Peyer's patch (tissue), 4 donors: ENCODE results near the gene CTNNBL1. TPM values are rescaled to one million over a fixed set of nuclear protein-coding genes. Genes with fewer than 3 reads are reported as not detected.
"Not testable (repeated sequence)": the region's sequence is repeated elsewhere in the genome, so short reads cannot be mapped to it uniquely, and the experiment has no call there.

Source experiments
- DNase-seq, 3 donors: peaks; one replicate each; pipeline ENCODE4 v3.0.0-alpha.2; 2017 to 2019
- H3K27ac ChIP-seq, 4 donors: fragments of 200-600 bp; sonication (generic); one replicate each; pipeline ENCODE4 v1.5.1; 2016 to 2019
- H3K27me3 ChIP-seq, 2 donors: fragments of 200-600 bp; sonication (generic); one replicate each; pipeline ENCODE4 v1.5.1; 2019
- H3K36me3 ChIP-seq, 3 donors: fragments of 200-600 bp; sonication (generic); one replicate each; pipeline ENCODE4 v1.5.1; 2016 to 2019
- H3K4me1 ChIP-seq, 4 donors: fragments of 200-600 bp; sonication (generic); one replicate each; pipeline ENCODE4 v1.5.1; 2016 to 2019
- H3K4me3 ChIP-seq, 4 donors: fragments of 200-600 bp; sonication (generic); 1 replicate in 3 of 4; 2 replicates in 1 of 4; pipeline ENCODE4 v1.5.1; 2016 to 2019; ENCODE audit warnings: mild to moderate bottlenecking in 1 of 4
- H3K9me3 ChIP-seq, 4 donors: fragments of 200-600 bp; sonication (generic); one replicate each; pipeline ENCODE4 v1.5.1; 2016 to 2019; ENCODE audit warnings: mild to moderate bottlenecking in 1 of 4
- POLR2A ChIP-seq, 2 donors: fragments of 450-650 bp; IDR thresholded peaks; one replicate each; pipeline ENCODE4 v1.5.1; 2017; ENCODE audit warnings: antibody characterized with exemption in 2 of 2, mild to moderate bottlenecking in 2 of 2, moderate library complexity in 2 of 2
- total RNA-seq, 4 donors: library from RNA; depleted of rRNA; stranded (reverse); fragments of >200 nt; gene quantifications; one replicate each; pipeline ENCODE4 v1.1.0, GENCODE V29; 2016
- TF ChIP-seq, protein P1 (sequence below), 6 experiments: fragments of 450-650 bp in 4 of 6; fragments of 200-600 bp in 2 of 6; sonication (generic) in 1 of 6; IDR thresholded peaks; one replicate each; pipeline ENCODE4 v1.5.1; 2017 to 2019; ENCODE audit warnings: antibody characterized with exemption in 6 of 6, mild to moderate bottlenecking in 3 of 6, moderate library complexity in 1 of 6

Gene CTNNBL1
- total RNA-seq, 4 donors from 2014 or later = 16.3 to 30.2 (median 23.6) TPM

DNA sequence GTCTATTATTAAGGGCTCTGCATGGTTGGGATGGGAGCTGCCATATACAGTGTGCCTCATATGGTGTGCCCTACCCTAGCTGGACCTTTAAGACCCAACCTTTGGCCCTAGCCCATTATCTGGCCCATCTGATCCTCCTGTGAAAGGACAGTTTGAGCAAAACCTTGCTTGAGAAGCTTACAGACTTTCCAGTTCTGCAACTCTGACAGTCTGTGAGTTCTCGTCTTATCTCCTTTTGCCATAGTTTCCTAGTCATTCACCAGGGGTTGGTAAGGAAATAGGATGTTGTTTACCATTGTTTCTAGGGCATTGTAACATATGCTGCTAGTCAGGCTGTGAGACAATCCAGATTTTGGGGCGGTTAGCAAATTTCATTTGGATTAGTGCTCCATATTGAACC is 17.2 kb downstream of the CTNNBL1 start:
- DNase-seq = no peak
- H3K4me3 ChIP-seq = no peak overlapping the region
- no peaks in the 10 kb centered on the region for H3K9me3 ChIP-seq
- H3K4me1 ChIP-seq = peaks cover 0 to 5% (median 0%) of the 10 kb centered on the region in 4 donors
- H3K27me3 ChIP-seq = no peaks in the 10 kb centered on the region
- no peak overlapping the region for H3K27ac ChIP-seq
- H3K36me3 ChIP-seq = no peaks in the 10 kb centered on the region
- no peak for TF ChIP-seq POLR2A (IDR thresholded peaks at IDR 0.05)
- TF ChIP-seq, protein P1, sequence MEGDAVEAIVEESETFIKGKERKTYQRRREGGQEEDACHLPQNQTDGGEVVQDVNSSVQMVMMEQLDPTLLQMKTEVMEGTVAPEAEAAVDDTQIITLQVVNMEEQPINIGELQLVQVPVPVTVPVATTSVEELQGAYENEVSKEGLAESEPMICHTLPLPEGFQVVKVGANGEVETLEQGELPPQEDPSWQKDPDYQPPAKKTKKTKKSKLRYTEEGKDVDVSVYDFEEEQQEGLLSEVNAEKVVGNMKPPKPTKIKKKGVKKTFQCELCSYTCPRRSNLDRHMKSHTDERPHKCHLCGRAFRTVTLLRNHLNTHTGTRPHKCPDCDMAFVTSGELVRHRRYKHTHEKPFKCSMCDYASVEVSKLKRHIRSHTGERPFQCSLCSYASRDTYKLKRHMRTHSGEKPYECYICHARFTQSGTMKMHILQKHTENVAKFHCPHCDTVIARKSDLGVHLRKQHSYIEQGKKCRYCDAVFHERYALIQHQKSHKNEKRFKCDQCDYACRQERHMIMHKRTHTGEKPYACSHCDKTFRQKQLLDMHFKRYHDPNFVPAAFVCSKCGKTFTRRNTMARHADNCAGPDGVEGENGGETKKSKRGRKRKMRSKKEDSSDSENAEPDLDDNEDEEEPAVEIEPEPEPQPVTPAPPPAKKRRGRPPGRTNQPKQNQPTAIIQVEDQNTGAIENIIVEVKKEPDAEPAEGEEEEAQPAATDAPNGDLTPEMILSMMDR (IDR thresholded peaks at IDR 0.05) = no peak

DNA sequence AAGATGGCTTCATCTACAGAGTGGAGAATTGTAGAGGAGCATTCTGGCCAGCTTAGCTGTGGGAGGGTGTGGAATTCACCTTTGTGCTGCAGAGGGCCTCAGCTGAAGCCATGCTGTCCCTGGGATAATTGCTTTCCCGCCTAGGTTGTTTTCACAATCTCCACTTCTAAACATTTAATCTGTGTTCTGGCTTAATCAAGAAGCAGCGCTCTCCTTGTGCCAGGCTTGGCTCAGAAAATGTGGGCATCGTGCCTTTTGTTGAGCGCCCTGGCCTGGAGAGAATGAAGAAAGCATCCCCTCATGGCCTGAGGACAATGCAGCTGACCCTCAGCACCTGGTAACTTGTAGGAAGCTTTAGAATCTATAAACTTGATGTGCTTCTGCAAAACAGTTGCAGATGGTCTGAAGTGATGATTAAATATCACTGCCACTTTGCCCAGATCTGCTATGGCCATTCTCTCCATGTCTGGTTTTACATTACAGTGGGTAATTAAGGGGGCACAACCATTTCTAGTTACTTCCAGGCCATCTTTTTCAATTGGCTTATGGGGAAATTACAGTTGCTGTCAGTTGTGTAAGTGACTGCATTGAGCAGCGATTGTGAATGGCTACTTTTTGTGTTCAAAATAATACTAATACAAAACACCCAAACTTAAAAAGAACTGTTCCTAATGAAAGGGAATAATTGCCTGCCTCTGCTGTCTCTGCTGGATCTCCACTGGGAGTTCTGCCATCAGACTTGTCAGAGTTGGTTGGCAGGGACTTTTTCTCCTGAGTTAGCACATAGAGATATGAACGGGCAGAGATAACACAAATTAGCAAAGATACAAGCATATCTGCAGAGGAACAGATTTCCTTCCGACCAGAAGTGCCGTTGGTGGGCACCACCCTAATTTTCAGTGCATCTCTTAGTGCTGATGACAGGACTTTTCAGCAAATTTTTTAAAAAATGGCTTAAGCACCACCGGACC is 18.4 kb downstream of the CTNNBL1 start:
- H3K27ac ChIP-seq = no peak overlapping the region
- DNase-seq = no peak

DNA sequence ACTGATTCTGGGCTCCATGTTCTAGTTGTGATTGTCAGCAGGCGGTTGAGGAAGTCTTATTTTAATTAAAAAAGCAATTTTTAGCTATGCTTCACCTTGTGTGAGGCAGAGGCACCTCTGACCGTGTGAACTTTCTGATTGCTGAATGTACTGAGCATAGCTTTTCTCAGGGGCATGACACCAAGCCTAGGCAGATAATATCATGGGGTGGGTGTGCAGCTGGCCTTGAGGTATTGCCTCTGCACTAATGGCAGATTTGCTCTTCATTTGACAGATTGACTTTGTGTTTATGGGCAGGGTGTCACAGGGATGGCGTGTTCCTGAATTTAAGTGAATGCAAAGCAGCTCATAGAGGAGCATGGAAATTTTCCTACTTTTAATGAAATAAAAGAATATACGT is 19.6 kb downstream of the CTNNBL1 start:
- Histone ChIP-seq H3K27me3 (no peaks in the 10 kb centered on the region), H3K36me3 (no peaks in the 10 kb centered on the region), H3K4me1 (peaks cover 0 to 5% (median 0%) of the 10 kb centered on the region in 4 donors), H3K9me3 (no peaks in the 10 kb centered on the region), H3K4me3 (no peak overlapping the region), H3K27ac (no peak overlapping the region)
- TF ChIP-seq POLR2A (IDR thresholded peaks at IDR 0.05) = no peak
- TF ChIP-seq, protein P1 (IDR thresholded peaks at IDR 0.05) = no peak
- DNase-seq = no peak

More for the DNA sequence above, 18.4 kb downstream of the CTNNBL1 start:
- peaks cover 0 to 5% (median 0%) of the 10 kb centered on the region in 4 donors for H3K4me1 ChIP-seq
- H3K36me3 ChIP-seq = no peaks in the 10 kb centered on the region
- no peaks in the 10 kb centered on the region for H3K9me3 ChIP-seq
- TF ChIP-seq POLR2A (IDR thresholded peaks at IDR 0.05) = no peak
- TF ChIP-seq, protein P1 (IDR thresholded peaks at IDR 0.05) = no peak
- no peaks in the 10 kb centered on the region for H3K27me3 ChIP-seq
- H3K4me3 ChIP-seq = no peak overlapping the region

DNA sequence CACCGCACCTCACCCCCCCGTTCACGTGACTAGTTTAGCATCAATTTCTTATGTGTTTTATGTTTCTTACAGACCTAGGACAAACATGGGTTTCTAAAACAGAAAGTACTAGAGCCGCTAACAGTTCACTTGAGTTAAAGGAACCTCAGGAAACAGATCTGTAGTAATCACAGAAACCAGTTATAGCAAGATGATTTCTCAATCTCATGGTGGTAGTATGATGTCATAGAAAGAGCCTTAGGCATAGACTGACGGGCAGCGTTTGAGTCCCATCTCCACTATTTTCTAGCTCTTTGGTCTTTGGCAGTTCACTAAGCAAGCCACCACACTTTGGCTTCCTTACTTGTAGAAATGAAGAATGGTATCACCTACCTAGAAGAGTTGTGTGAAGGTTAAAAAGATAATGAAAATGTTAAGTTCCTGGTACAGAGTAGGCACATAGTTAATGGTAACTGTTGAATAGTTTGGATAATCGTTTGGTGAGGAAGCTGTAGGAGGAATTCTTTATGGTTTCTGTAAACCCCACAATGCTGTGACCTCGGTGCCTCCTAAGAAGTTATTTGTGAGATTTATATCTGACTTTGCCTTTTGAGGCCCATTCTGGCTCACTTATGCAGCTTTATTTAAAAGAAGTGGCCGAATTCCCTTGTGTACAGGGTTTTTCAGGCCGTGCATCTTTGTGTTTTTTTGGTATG is 21.3 kb downstream of the CTNNBL1 start:
- Histone ChIP-seq H3K4me1 (peaks cover 0 to 5% (median 0%) of the 10 kb centered on the region in 4 donors), H3K9me3 (no peaks in the 10 kb centered on the region), H3K36me3 (no peaks in the 10 kb centered on the region), H3K27me3 (no peaks in the 10 kb centered on the region), H3K4me3 (no peak overlapping the region), H3K27ac (no peak overlapping the region)
- TF ChIP-seq, protein P1 (IDR thresholded peaks at IDR 0.05) = no peak
- no peak for TF ChIP-seq POLR2A (IDR thresholded peaks at IDR 0.05)
- DNase-seq = no peak

DNA sequence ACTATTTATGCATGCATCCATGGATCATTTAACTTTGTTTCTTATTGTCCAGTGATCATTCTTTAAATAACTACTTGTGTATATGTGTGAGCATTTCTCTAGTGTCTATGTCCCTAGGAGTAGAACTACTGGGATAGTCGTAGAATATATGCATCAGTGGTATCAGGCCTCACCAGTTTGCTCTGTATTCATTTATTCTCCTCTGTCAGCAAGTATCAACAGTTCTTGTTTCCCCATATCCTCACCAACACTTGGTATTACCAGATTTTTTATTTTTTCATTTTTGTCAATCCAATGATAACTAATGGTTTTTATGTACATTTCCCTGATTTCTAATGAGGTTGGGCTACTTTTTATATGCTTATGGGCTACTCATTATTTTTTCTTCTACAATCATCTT is 27.9 kb downstream of the CTNNBL1 start:
- H3K36me3 ChIP-seq = no peaks in the 10 kb centered on the region
- no peaks in the 10 kb centered on the region for H3K9me3 ChIP-seq
- no peak overlapping the region for H3K4me3 ChIP-seq
- TF ChIP-seq, protein P1 (IDR thresholded peaks at IDR 0.05) = no peak
- no peak for TF ChIP-seq POLR2A (IDR thresholded peaks at IDR 0.05)
- no peaks in the 10 kb centered on the region for H3K4me1 ChIP-seq
- DNase-seq = no peak
- no peaks in the 10 kb centered on the region for H3K27me3 ChIP-seq
- H3K27ac ChIP-seq = no peak overlapping the region

DNA sequence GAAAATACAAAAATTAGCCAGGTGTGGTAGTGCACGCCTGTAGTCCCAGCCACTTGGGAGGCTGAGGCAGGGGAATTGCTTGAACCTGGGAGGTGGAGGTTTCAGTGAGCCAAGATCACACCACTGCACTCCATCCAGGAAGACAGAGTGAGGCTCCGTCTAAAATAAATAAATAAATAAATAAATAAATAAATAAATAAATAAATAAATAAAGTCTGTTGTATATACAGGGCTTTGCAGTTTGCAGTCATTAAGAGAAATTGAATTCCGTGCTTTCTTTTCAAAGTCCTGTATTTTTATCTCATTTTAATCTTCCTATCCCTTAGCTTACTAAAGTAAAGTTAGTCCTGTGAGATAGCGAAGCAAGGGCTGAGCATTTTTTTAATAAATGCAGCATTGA is 28.5 kb downstream of the CTNNBL1 start:
- not testable (repeated sequence) for DNase-seq, H3K4me3 ChIP-seq, H3K27ac ChIP-seq, H3K27me3 ChIP-seq, H3K9me3 ChIP-seq, H3K4me1 ChIP-seq, H3K36me3 ChIP-seq
